GM23338 (cell line): ENCODE data around the gene DRGX.

ENCODE experiments used
- CREB1 ChIP-seq: fragments of 250-450 bp; sonication (Bioruptor Pico); IDR thresholded peaks from 2 replicates; pipeline ENCODE4 v1.5.0; 2020; ENCODE audit warnings: low read depth, mild to moderate bottlenecking, moderate library complexity
- EZH2 ChIP-seq: fragments of 200-600 bp; sonication (generic); IDR thresholded peaks from one replicate; pipeline ENCODE4 v1.8.0; 2017; ENCODE audit warnings: antibody characterized with exemption, mild to moderate bottlenecking, low read depth; ENCODE audit not compliant: unreplicated experiment
- EZH2phosphoT487 ChIP-seq: fragments of 200-600 bp; sonication (generic); IDR thresholded peaks from one replicate; pipeline ENCODE4 v1.8.1; 2018; ENCODE audit warnings: antibody characterized with exemption; ENCODE audit not compliant: unreplicated experiment
- POLR2AphosphoS5 ChIP-seq: IDR thresholded peaks from 2 replicates; pipeline ENCODE4 v1.6.1; 2016; ENCODE audit warnings: antibody characterized with exemption, low read depth
- ZNF114 ChIP-seq: fragments of 250-450 bp; sonication (Bioruptor Pico); IDR thresholded peaks from 2 replicates; pipeline ENCODE4 v1.5.0; 2020; ENCODE audit warnings: mild to moderate bottlenecking, moderate library complexity
- TF ChIP-seq, protein P1 (sequence below), 2 experiments: fragments of 200-600 bp in 1 of 2; sonication (generic) in 1 of 2; conservative IDR thresholded peaks; 2 replicates each; pipeline versions ENCODE4 v1.5.1 to v1.6.1; 2016 to 2017; ENCODE audit warnings: antibody characterized with exemption in 2 of 2, low read depth in 2 of 2, mild to moderate bottlenecking in 2 of 2, moderate library complexity in 1 of 2

- TF ChIP-seq, protein P1, sequence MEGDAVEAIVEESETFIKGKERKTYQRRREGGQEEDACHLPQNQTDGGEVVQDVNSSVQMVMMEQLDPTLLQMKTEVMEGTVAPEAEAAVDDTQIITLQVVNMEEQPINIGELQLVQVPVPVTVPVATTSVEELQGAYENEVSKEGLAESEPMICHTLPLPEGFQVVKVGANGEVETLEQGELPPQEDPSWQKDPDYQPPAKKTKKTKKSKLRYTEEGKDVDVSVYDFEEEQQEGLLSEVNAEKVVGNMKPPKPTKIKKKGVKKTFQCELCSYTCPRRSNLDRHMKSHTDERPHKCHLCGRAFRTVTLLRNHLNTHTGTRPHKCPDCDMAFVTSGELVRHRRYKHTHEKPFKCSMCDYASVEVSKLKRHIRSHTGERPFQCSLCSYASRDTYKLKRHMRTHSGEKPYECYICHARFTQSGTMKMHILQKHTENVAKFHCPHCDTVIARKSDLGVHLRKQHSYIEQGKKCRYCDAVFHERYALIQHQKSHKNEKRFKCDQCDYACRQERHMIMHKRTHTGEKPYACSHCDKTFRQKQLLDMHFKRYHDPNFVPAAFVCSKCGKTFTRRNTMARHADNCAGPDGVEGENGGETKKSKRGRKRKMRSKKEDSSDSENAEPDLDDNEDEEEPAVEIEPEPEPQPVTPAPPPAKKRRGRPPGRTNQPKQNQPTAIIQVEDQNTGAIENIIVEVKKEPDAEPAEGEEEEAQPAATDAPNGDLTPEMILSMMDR (conservative IDR thresholded peaks at IDR 0.05; ENCODE audit: low read depth in 2 of 2): 0 out of 4 replicates have a peak, but pooled peaks of 1 of the 2 experiments have one; percentile 8
- TF ChIP-seq ZNF114 (CRISPR knock-in tag) (no peak), CREB1 (CRISPR knock-in tag) (no peak), EZH2 (no peak), EZH2phosphoT487 (no peak), POLR2AphosphoS5 (no peak)
Measured at GRCh38 chr10:49359349-49360270, 36.3 kb downstream of the DRGX start.
